ENCODE data around the gene SDS. TPM values are rescaled to one million over a fixed set of nuclear protein-coding genes. Genes with fewer than 3 reads are reported as not detected.

Gene SDS, protein sequence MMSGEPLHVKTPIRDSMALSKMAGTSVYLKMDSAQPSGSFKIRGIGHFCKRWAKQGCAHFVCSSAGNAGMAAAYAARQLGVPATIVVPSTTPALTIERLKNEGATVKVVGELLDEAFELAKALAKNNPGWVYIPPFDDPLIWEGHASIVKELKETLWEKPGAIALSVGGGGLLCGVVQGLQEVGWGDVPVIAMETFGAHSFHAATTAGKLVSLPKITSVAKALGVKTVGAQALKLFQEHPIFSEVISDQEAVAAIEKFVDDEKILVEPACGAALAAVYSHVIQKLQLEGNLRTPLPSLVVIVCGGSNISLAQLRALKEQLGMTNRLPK
- total RNA-seq (0.43 and 1.3 TPM in 2 replicates), polyA plus RNA-seq (0.39 and 1.1 TPM in 2 replicates)

DNA sequence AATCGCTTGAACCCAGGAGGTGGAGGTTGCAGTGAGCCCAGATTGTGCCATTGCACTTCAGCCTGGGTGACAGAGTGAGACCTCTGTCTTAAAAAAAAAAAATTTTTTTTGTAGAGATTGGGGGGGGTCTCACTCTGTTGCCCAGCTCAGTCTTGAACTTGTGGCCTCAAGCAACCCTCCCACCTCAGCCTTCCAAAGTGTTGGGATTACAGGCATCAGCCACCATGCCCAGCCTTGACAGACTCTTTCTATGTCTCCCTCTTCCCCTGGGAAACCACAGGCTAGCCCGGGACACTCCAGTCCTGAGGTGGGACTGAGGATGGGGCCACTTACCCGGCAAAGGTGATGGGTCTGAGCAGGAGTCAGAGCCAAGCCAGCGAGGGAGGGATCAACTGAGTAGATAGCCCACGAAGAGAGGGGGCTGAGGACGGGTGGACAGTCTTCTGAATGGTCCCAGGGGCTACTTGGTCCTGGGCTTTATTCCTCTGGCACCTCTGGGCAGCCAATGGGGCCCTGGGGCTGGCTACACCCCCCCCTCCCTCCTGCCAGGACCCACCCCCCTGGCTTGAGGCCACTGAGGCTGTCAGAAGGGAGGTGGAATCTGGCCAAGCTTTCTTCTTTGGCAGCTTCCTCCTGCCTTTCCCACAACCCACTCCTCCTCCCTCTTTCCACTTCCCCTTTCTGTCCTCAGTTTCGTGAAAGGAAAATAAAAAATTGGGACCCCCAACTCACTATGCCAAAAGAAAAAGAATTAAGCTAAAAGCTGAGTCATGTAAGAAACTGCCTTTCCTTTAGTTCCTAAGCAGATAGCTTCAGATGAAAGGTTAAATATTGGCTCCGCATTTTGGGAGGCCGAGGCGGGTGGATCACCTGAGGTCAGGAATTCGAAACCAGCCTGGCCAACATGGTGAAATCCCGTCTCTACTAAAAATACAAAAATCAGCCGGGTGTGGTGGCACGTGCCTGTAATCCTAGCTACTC is at the start of gene SDS:
Gene SDS, minus strand, starts transcription at position 453 of the 981 bp plus-strand sequence. CDS start 4,179 bp downstream, outside the sequence.
- H3K27me3 ChIP-seq = no peaks in the 10 kb centered on the region
- 71% methylated on average over 14 of the region's 14 CpGs for WGBS (ENCODE audit: low lambda C conversion rate, missing lambda C conversion rate)
- H3K4me3 ChIP-seq = no peak within 1 kb of the TSS
- TF ChIP-seq EZH2phosphoT487 (IDR thresholded peaks at IDR 0.05; ENCODE audit: low read depth, severe bottlenecking, unreplicated experiment) (no peak), EZH2 (IDR thresholded peaks at IDR 0.05; ENCODE audit: borderline replicate concordance) (no peak)
- TF ChIP-seq, protein P1, sequence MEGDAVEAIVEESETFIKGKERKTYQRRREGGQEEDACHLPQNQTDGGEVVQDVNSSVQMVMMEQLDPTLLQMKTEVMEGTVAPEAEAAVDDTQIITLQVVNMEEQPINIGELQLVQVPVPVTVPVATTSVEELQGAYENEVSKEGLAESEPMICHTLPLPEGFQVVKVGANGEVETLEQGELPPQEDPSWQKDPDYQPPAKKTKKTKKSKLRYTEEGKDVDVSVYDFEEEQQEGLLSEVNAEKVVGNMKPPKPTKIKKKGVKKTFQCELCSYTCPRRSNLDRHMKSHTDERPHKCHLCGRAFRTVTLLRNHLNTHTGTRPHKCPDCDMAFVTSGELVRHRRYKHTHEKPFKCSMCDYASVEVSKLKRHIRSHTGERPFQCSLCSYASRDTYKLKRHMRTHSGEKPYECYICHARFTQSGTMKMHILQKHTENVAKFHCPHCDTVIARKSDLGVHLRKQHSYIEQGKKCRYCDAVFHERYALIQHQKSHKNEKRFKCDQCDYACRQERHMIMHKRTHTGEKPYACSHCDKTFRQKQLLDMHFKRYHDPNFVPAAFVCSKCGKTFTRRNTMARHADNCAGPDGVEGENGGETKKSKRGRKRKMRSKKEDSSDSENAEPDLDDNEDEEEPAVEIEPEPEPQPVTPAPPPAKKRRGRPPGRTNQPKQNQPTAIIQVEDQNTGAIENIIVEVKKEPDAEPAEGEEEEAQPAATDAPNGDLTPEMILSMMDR (IDR thresholded peaks at IDR 0.05; ENCODE audit: poor library complexity) = no peak
- peak within 1 kb of the TSS; percentile 37 for H3K4me2 ChIP-seq
- no peak within 1 kb of the TSS for H3K27ac ChIP-seq
- peak; percentile 61 for DNase-seq (ENCODE audit: low spot score)
- H3K9me2 ChIP-seq (replicated peaks; ENCODE audit: insufficient read depth) = no peaks in the 10 kb centered on the region
- no peaks in the 10 kb centered on the region for H3K79me2 ChIP-seq
- no peak within 1 kb of the TSS for H2AFZ ChIP-seq
- no peaks in the 10 kb centered on the region for H3K9me3 ChIP-seq (ENCODE audit: low read depth)
- no peaks in the 10 kb centered on the region for H3K36me3 ChIP-seq (replicated peaks; ENCODE audit: insufficient read depth, low read depth)
- H3K4me1 ChIP-seq (ENCODE audit: insufficient read depth) = no peaks in the 10 kb centered on the region
- no peaks in the 10 kb centered on the region for H4K20me1 ChIP-seq (ENCODE audit: insufficient read depth, poor library complexity, severe bottlenecking)

DNA sequence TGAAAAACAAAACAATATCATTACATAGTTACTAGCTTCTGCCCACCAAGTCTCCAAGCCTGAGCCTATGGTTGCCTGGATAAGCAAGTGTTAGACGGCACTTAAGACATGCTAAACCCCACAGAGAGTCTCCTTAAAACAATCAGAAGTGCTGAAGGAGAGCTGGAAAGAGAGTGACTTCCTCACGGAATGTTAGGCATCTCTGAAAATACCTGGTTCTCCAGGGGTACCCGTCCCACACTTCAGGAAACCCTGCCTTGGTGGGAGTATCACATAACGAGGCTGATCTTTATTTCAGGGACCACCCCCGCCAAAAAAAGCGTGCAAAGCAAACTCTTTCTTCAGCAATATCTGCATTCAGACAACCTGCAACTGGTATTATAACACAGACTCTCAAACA is 49.6 kb upstream of the SDS start:
- 51% methylated on average over 6 of the region's 6 CpGs for WGBS (ENCODE audit: low lambda C conversion rate, missing lambda C conversion rate)
- H3K27ac ChIP-seq = no peak overlapping the region
- TF ChIP-seq, protein P1 (IDR thresholded peaks at IDR 0.05; ENCODE audit: poor library complexity) = no peak
- TF ChIP-seq EZH2 (IDR thresholded peaks at IDR 0.05; ENCODE audit: borderline replicate concordance) (no peak), EZH2phosphoT487 (IDR thresholded peaks at IDR 0.05; ENCODE audit: low read depth, severe bottlenecking, unreplicated experiment) (no peak)

DNA sequence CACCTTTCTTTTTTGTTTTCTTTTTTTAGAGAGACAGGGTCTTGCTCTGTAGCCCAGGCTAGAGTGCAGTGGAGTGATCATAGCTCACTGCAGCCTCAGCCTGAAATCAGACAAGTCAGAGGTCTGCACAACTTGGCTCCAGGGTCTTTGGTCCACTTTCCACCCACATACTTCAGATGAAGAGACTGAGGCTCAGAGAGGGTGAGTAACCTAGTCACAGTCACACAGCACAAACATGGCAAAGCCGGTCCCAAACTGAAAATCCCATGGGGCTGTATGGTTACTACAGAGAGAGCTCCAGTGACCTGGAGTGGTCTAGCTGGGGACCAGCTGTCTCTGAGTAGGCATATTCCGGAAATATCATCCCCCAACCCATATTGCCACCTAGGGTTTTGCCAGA is 48.8 kb upstream of the SDS start:
- Histone ChIP-seq H3K4me3 (no peak overlapping the region), H3K4me1 (ENCODE audit: insufficient read depth) (no peaks in the 10 kb centered on the region), H3K79me2 (no peaks in the 10 kb centered on the region), H3K4me2 (no peak overlapping the region), H3K36me3 (replicated peaks; ENCODE audit: insufficient read depth, low read depth) (no peaks in the 10 kb centered on the region), H2AFZ (no peak overlapping the region), H3K9me2 (replicated peaks; ENCODE audit: insufficient read depth) (no peaks in the 10 kb centered on the region), H3K27ac (no peak overlapping the region), H3K27me3 (peaks cover 13% of the 10 kb centered on the region), H4K20me1 (ENCODE audit: insufficient read depth, poor library complexity, severe bottlenecking) (no peaks in the 10 kb centered on the region), H3K9me3 (ENCODE audit: low read depth) (no peaks in the 10 kb centered on the region)
- no peak for TF ChIP-seq EZH2phosphoT487 (IDR thresholded peaks at IDR 0.05; ENCODE audit: low read depth, severe bottlenecking, unreplicated experiment)
- no peak for TF ChIP-seq EZH2 (IDR thresholded peaks at IDR 0.05; ENCODE audit: borderline replicate concordance)
- DNase-seq (ENCODE audit: low spot score) = no peak
- WGBS (ENCODE audit: low lambda C conversion rate, missing lambda C conversion rate) = 98% methylated on average over 2 of the region's 2 CpGs

More for the DNA sequence above, 49.6 kb upstream of the SDS start:
- Histone ChIP-seq H2AFZ (no peak overlapping the region), H3K79me2 (no peaks in the 10 kb centered on the region), H3K27me3 (peaks cover 22% of the 10 kb centered on the region), H3K4me1 (ENCODE audit: insufficient read depth) (no peaks in the 10 kb centered on the region), H3K9me2 (replicated peaks; ENCODE audit: insufficient read depth) (no peaks in the 10 kb centered on the region), H3K4me2 (no peak overlapping the region), H3K36me3 (replicated peaks; ENCODE audit: insufficient read depth, low read depth) (no peaks in the 10 kb centered on the region), H3K4me3 (no peak overlapping the region), H3K9me3 (ENCODE audit: low read depth) (no peaks in the 10 kb centered on the region), H4K20me1 (ENCODE audit: insufficient read depth, poor library complexity, severe bottlenecking) (no peaks in the 10 kb centered on the region)
- DNase-seq (ENCODE audit: low spot score) = no peak
